NCI-H2171 (cell line): ENCODE data around the gene ENTPD8.
A peak's percentile ranks its signal among the peaks of the same experiment; 100 is the strongest.
"Not testable (repeated sequence)": the region's sequence is repeated elsewhere in the genome, so short reads cannot be mapped to it uniquely, and the experiment has no call there.

Experiments used
- DNase-seq: peaks from one replicate; lab custom pipeline; 2025; lab: John Stamatoyannopoulos, UW

The ENTPD8 gene

DNA sequence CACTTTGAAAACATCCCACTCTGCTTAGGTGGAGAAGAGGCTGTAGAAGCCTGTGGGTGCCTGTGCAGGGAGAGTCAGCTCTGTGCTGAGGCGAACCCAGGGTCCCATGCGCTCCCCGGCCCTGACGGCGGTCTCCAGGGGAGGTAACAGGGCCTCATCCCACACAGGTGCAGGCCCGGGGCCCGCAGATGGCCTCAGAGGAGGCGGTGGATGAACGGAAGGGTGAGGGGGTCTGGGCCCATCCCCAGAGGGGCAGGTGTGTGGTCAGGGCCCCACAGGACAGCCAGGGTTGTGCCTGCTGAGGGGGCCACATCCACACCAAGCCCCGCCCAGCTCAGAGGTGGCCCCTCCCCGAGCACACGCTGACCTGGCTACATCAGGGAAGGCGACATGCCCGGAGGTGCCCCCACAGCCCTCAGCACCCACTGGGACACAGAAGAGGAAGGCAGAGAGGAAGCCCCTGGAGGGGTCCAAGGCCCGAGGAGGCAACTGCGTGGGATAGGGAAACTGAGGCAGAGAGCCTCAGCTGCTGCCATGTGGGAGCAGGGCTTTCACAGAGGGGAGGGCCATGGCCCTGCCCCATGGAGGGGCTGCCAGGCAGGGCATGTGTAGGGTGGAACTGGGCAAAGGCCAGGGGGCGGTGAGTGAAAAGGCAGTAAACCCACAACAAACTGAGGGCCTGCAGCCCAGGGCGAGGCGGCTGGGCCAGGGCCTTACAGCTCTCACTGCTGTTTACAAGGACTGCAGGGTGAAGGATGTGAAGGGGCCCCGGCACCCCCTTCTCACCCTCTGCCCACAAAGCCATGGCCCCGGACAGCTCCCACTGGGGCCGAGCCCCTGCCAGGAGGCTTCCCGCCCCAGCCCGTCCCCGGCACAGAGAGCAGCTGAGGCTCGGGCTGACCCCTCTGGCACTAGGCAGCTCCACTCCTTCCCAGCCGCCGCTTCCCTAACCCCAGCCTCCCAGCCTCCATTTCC is 47.7 kb downstream of the ENTPD8 start:
- no peak for DNase-seq

DNA sequence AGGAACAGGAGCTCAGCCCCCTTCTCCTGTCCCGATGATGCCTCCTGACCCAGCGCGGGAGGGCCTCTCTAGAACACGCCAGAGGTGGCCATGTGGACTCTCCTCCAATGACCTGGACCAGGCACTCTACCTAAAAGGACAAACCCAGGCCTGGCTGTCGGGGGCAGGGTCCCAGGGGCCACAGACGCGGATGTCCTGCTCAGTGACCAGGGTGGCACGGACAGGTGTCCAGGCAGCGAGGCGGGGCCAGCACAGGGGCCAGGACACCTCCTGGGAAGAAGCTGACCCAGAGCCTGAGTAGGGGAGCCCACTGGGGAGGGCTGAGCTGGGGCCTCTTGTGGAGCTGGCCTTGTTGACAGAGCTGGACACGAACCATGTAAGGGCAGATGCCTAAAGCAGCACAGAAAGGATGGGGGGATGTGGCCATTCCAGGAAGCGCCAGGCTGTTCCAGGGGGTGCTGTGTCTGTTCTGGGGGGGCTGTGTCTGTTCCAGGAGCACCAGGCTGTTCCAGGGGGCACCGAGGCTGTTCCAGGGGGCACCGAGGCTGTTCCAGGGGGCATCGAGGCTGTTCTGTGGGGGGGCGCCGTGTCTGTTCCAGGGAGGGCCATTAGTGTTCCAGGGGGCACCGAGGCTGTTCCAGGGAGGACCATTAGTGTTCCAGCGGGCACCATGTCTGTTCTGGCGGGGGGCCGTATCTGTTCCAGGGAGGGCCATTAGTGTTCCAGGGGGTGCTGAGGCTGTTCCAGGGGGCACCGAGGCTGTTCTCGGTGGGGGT is 48.7 kb downstream of the ENTPD8 start:
- DNase-seq = no peak

GRCh38 chr9:137391411-137391754 is 49.8 kb downstream of the ENTPD8 start:
- no peak for DNase-seq

DNA sequence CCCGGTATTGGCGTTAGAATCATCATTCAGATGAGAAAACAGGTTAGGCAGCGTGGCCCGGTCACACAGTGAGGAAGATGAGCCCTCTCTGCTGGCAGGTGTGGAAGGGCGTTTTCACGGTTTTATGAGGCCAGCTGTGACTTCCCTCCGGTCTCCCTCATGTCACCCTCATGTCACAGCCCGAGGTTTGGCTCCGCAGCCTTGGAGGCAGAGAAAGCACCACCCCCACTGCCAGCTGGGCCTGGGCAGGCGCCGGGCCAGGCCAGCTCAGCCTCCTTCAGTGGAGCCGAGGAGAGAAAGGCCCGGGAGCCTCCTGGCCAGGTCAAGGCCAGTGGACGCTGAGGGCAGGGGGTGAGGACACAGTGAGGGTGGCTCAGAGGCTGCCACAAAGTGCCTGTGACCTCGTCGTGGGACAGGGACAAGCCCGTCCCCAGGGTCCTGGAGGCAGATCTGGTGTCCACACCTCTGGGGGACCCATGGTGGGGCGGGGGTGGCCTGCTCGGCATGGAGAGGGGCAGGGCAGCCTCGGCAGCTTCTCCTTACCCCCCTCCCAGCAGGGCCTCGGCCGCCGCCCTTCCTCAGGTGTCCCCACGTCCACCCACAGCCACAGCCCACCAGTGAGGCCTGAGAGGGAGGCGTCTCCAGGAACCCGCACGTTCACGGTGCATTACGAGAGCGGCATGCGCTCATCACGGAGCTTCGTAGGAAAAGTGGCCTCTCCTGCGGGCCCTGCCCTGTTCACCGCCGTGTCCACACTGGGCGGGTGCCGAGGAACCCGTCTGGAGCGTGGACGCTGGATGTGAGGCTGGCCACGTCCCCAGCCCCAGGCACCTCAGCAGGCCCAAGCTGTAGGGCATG is 50.4 kb downstream of the ENTPD8 start:
- peak; percentile 74 for DNase-seq

- no peak for DNase-seq
Observed at GRCh38 chr9:137389428-137389746, 51.8 kb downstream of the ENTPD8 start.

GRCh38 chr9:137388589-137389427 is 52.3 kb downstream of the ENTPD8 start:
- DNase-seq = no peak

DNA sequence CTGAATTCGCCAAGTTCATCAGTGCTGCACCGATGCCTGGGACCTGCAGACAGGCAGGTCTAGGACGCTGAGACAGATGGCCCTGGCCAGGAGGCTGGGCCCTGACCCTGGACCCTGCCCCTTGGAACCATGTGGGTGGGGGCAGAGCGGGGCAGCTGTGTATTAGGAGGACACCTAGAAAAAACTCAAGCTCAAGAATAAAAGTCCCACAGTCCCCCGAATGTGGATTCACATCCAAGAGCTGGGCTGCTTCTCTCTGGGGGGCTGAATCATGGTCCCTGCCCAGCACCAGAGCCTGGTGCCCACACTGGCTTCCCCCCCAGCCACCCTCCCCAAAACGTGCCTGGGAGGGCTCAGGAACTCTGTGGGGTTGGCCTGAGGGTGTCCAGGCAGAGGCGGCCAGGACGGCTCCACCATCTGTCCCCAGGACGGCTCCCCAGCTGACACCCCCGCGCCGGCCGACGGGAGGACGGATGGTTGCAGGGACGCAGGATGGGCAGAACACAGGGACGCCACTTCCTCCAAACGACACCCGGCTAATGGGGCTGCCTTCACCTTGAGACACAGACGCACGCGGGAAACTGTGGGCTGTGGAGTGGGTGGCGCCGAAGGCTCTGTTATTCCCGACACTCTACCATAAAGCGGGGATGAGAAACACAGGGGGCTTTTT is 53.1 kb downstream of the ENTPD8 start:
- no peak for DNase-seq

DNA sequence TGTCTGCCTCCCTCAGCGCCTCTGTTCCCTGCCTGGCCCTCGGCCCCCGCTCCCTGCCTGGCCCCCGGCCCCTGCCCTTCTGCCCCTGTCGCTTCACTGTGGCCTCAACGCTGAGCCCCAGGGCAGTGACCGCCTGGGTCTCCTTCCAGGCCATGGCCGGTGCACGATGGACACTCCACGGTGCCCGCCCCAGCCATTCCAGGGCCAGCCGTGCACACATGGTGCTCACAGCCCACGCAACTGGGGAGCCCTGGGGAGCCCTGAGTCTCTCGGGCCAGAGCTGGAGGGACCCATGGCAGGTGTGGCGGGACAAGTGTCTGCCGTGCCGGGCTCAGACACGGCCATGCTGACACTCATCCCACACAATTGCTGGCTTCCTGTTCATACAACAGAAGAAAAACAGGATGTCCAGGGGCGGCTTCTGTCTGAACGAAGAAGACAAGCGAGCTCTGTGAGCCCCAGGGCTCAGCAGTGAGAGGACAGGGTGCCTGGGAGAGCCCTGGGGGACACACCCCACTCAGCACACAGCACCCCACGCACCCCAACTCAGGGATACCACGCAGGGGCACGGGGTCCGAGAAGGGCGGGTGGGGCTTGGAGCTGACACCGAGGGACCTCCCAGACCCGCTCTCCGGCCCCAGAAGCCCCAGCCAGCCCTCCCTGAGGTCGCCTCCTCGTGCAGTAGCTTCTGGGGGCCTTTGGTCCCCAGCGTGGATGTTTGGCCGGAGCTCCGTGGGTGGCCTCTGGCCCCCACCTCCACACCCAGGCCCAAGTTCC is 53.9 kb downstream of the ENTPD8 start:
- no peak for DNase-seq

DNA sequence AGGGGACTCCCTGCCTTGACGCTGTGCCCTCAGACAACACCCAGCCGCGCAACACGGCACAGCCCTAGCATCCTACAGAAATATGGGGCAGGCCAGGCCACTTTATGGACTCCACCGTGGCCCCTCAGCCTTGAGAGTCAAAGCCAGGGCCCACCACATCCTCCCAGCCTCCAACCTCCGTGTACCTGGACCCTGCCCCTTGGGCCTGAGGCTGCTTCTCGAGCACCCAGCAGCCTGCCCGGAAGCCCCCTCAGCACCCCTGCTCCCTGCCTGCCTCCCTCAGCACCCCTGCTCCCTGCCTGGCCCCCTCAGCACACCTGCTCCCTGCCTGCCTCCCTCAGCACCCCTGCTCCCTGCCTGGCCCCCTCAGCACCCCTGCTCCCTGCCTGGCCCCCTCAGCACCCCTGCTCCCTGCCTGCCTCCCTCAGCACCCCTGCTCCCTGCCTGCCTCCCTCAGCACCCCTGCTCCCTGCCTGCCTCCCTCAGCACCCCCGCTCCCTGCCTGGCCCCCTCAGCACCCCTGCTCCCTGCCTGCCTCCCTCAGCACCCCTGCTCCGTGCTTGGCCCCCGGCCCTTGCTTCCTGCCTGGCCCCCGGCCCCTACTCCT is 54.5 kb downstream of the ENTPD8 start:
- DNase-seq = not testable (repeated sequence)

- DNase-seq = no peak
Observed at GRCh38 chr9:137385061-137385655, 56.0 kb downstream of the ENTPD8 start.
